GM04503 (cell line): Measurements from ENCODE around the gene PRDM7.
"Not testable (repeated sequence)": the region's sequence is repeated elsewhere in the genome, so short reads cannot be mapped to it uniquely, and the experiment has no call there.

ENCODE experiments used
- DNase-seq: peaks from one replicate; pipeline ENCODE4 v3.0.0-alpha.2; 2012; ENCODE audit warnings: low read depth

PRDM7 gene

DNA sequence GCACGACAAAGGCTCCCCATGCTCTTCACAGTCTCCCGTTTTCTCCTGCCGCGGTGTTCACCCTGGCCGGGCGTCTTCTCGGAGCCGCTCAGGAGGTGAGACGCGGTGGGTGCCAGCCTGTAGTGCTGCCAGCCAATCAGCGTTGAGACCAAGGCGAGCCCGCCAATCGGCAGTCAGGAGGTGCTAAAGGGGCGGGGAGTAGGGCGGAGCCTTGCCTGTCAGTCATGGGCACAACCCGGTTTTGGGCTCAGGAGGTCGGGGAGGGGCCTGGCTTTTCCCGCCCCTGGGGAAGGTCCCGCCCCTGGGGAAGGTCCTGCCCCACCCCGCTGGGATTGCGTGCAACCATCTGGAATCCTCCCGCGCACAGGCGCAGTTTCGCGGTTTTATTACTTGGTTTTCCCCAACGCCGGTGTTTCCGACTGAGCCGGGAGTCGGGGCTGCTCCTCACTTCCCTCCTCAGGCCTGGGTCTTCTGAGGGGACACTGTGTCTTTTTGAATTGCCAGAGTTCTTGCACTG is at the start of gene PRDM7:
Gene PRDM7 (minus strand): TSS at position 92 of the 517 bp plus-strand sequence. CDS start 1,421 bp downstream, outside the sequence.
- DNase-seq, result peak; percentile 45

DNA sequence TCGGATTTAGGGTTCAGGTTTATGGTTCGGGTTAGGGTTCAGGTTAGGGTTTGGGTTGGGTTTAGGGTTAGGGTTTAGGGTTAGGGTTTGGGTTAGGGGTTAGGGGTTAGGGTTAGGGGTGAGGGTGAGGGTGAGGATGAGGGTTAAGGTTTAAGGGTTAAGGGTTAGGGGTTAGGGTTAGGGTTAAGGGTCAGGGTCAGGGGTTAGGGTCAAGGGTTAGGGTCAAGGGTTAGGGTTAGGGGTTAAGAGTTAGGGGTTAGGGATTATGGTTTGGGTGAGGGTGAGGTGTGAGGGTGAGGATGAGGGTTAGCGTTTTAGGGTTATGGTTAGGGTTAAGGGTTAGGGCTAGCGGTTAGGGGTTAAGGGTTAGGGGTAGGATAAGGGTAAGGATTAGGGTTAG is 44.7 kb upstream of the PRDM7 start:
- not testable (repeated sequence) for DNase-seq

DNA sequence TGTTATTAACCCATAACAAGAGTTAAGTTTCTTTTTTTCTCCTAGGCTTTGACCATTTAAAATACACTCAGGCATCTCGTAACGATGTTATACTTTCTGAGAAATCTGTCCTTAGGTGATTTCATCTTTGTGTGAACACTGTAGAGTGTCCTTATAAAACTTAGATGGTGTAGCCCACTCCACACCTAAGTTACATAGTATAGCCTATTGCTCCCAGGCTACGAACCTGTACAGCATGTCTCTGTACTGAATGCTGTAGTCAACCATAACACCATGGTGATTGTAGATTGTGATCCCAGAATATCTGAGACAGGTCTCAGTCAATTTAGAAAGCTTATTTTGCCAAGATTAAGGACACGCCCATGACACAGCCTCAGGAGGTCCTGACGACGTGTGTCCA is 30.5 kb upstream of the PRDM7 start:
- DNase-seq, result not testable (repeated sequence)

DNA sequence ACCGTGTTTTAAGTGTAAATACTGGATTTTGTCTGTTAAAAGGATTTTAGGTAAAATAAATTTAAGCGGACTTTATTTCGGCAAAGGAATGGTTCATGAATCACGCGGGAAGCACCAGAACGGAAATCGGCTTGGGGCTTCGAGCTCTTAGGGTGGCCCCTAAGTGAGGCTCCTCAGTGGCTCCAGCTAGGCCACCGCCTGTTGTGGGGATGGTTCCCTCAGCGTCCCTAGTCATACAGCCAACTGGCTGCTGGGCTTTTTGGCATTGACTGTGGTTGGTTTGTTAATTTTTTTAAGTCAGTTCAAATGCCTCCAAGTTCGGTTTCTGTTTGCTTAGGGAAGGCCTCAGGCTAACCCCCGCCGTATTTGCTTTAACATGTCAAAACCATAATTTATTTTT is 29.9 kb upstream of the PRDM7 start:
- not testable (repeated sequence) for DNase-seq

DNA sequence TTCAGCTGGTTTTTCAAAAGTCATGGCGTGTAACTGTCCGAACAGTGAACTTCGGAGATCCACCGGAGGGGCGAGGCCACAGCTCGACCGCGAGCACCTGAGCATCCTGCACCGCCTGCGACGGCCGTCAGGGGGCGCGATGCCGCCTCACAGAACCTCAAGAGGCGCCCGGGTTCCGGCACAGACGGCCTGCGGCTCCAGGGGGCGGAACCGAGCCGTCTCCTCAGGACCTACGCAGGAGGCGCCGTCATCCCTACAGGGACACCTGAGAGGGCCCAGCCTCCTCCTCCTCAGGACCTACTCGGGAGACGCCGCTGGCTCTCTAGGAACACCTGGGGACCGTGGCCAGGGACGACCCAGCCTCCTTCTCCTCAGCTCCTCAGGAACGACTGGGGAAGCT is 29.1 kb upstream of the PRDM7 start:
- DNase-seq, result not testable (repeated sequence)

DNA sequence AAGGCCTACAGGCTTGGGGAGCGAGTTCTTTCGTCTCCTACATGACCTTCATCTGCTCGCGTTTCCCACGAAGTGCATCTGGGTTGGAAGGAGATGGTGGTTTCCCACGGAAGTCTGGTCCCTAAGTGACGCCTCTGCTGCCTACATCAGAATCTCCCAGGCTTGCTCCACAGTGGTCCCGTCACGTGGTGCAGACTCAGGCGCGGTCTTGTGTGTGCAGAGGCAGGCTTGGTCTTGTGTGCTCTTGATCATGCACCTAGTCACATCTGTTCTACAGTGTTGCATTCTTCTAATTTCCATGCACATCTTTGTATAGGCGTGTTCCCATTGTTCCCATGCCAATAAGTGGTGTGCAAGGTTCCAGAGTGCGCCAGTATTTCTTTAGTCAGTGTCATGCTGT is 27.6 kb upstream of the PRDM7 start:
- not testable (repeated sequence) for DNase-seq

DNA sequence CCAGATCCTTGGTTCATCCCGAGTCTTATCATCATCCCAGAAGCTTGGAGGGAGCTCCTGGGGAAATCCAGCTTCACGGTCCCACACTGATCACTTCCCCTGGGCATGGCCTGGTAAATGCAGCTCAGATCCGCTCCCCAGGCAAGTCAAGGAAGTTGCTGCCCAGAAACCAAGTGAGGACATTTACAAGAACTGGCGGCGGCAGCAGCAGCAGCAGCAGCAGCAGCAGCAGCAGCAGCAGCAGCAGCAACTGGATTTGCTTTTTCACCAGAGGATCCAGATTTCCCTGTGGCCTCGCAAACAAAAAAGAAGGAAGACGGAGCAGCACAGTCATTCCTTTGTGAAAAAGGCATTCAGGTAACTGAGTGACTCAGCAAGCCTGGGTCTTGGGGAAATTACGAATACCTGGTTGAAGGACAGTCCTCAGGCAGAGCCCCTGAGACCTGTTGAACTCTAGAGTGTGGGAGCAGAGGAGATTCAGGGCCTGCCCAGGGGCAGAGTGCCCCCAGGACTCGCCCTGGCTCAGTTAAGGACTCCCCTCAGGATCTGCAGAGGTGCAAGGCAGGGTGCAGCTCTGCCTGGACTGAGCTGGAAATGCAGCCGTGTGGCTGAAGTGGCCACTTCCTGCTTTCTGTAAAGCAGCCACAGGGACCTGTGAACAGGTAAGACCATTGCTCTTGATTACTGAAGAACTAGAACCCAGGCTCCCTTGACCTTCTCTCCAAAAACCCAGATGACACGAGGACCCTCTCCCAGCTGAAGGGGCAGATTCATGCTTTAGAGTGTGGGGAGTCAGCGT is 25.2 kb upstream of the PRDM7 start:
- not testable (repeated sequence) for DNase-seq

DNA sequence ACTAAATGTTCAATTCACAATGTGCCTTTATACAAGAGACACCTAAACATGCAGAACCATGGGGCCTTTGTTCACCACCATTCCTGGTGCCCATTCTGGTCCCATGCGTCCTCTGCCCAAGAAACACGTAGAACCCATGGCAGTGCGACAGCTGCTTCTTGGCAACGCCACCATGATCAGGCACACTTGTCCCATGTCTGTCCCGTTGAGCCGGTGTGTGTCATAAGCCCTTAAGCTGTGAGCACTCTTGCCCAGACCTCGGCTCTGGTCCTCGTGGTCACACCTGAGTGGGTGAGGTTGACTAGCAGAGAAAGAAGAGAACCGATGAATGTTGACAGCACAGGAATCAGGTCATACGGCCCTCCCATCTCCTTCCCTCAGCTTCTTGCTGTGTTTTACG is 24.2 kb upstream of the PRDM7 start:
- not testable (repeated sequence) for DNase-seq

DNA sequence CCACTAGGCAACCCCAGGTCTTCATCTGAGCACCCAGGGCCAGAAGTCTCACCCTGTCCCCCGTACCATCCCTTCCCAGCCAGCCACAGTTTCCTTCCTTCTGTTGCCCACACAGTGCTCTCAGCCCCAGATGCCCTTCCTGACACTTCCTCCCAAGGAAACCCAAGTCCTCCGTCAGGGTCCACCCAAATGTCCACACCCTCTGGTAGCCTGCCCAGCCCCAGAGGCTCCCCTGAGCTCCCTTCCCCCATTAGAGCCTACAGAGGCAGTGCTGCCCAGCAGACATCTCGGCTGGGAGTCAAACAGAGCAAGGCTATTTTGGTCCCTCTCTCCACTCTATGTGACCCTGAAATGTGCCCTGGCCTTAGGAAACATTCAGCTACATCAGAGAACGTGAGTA is 23.7 kb upstream of the PRDM7 start:
- not testable (repeated sequence) for DNase-seq

DNA sequence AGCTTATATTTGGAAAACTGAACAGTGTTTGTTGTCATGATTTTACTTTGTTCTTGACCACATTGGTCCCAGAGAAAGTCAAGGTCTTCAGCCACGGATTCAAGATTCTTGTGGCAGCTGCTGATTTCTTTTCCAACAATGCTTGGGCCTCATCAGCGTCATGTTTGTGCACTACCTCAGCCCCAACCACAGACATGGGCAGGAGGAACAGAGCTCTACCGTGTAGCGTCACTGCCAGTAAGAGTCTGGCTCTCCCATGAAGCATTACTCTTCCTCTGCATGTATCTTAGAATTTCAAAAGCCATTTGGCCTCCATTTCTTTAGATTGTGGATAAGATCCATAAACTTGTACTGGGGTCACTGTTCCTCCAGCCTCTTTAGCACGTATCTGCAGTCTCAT is 23.1 kb upstream of the PRDM7 start:
- DNase-seq, result not testable (repeated sequence)

DNA sequence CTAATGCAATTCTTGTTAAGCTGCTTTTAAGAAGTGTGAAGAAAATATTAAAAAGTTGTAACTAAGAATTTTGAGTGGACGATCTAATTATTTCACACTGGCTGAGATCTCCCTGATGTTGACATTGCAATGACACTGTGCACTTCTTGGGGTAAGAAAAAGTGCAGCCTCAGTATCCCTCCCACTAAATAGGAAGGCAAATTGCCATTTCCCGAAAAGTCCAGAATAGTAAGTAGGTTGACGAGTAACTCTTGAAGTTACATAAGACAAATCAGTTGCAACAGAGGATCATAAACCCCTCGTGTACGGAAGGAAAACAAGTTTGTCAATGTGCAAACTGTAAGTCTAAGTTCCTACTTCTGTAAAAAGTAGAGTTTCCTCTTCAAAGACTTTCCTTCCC is 21.8 kb upstream of the PRDM7 start:
- DNase-seq, result not testable (repeated sequence)

DNA sequence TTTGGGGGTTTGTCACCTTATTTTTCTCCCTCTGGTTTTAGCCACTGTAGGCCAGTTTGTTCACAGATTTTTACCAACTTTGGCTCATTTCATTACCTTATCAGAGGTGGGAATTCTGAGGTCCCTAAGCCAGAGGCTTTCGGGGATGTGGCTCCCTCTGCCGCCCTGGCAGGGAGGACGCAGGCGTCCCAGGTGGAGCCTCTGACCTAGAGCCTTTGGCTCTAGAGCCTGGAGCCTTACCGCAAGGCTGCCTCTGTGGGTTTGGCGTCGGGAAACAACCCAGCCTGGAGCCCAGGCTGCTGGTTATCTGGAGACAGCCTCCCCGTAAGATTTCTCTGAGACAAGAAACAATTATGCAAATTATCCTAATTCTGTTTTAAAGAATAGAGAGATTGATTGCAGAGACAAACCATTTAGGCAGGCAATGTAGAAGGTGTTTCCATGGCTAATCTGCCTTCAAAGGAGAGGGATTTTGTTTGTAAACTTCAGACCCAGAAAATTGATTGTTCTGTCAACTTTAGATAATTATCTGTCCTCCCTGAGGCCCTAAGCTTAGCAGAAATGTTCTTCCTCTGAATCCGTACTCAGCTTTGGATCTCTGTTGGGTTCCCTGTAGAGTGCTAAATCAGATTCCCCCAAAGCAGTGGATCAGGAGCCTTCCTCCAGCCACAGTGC is 20.0 kb upstream of the PRDM7 start:
- DNase-seq, result not testable (repeated sequence)

DNA sequence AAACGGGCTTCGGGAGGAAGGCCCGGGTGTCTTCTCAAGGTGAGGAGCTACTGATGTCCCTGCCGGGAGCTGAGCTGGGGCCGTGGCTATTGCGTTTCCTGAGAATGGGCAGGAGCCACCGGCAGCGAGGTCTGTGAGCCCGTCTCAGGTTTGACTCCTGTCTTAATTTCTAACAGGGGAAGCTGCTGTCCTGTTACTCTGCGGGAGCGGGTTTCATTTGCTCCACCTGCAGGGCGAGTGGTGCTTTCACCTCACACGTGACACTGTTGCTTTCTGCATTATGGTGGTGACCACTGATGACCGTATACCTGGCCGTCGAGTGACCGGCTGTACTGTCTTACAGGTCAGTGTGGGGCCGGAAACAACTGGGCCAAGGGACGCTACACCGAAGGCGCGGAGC is 17.7 kb upstream of the PRDM7 start:
- not testable (repeated sequence) for DNase-seq

DNA sequence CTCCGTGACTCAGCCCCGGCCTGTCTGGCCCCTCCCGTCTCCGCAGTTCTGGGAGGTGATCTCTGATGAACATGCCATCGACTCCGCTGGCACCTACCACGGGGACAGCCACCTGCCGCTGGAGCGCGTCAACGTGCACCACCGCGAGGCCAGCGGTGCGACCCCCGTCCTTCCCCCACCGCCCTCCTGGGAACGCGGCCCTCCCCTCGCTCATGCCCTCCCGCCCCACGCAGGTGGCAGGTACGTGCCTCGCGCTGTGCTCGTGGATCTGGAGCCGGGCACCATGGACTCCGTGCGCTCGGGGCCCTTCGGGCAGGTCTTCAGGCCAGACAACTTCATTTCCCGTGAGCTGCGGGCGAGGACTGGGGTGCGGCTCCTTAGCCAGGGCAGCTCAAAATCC is 17.2 kb upstream of the PRDM7 start:
- DNase-seq, result not testable (repeated sequence)

DNA sequence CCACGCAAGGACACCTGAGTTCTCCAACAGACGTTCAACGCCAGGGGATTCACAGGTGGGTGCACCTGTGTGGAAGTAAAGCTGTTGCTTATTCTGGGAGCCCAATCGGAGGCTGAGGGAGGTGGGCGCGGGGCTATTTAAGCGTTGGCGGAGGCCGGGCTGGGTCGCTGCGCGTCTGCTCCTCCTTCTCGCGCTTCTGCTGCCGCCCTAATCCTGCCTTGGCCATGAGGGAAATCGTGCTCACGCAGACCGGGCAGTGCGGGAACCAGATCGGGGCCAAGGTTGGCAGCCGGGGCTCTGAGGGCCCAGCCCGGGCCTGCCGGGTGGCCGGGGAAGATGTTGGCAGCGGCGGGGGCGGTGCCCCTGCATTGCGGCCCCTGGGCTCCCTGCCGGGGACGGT is 16.7 kb upstream of the PRDM7 start:
- not testable (repeated sequence) for DNase-seq

DNA sequence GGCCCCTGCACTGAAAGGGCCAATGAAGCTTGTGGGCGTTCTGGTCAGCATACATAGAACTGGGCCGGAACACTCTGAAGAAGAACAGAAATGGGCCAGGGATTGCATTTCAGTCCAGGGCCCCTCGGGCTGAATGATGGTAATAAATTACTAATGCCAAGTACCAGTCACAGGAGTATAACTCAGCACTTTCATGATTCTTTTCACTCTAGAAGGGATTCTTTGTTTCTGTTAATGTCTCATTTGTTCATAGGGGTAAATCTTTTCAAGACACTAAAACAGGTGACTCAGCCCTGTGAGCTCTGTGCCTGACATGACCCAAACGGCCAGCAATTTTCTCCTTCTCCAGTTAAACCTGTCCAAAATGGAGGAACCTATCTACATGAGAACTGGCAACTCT is 15.7 kb upstream of the PRDM7 start:
- DNase-seq, result not testable (repeated sequence)

DNA sequence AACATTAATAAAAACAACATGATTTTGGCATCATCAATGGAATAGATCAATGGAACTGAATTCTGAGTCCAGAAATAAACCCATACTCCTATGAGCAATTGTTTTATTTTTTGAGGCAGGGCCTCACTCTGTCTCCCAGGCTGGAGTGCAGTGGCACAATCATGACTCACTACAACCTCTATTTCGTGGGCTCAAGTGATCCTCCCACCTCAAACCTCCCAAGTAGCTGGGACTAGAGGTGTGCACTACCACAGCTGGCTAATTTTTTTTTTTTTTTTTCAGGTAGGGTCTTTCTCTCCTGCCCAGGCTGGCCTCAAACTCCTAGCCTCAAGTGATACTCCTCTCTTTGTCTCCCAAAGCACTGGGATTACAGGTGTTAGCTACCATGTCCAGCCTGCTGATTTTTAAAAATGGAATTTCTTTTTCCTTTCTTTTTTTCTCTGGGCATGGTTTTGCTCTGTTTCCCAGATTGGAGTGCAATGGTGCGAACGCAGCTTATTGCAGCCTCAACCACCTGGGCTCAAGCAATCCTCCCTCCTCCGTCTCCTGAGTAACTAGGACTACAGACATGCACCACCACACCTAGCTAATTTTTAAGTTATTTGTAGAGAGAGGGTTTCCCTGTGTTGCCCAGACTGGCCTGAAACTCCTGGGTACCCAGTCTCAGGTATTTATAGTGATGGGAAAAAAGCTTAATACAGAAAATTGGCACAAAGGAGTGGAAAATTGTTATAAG is 7.3 kb upstream of the PRDM7 start:
- DNase-seq, result no peak

DNA sequence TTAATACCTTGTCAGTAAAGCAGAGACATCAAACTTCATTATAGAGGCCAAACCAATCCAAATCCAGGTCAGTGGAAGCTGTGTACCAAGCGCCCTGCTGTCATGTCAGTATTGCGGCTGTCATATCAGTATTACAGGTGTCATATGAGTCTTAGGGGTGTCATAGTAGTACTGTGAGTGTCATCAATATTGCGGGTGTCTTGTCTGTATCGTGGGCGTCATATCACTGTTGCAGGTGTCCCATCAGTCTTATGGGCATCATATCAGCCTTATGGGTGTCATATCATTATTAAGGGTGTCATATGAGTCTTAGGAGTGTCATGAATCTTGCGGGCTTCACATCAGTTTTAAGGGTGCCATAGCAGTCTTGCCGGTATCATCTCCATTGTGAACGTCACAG is 6.0 kb upstream of the PRDM7 start:
- DNase-seq, result no peak

DNA sequence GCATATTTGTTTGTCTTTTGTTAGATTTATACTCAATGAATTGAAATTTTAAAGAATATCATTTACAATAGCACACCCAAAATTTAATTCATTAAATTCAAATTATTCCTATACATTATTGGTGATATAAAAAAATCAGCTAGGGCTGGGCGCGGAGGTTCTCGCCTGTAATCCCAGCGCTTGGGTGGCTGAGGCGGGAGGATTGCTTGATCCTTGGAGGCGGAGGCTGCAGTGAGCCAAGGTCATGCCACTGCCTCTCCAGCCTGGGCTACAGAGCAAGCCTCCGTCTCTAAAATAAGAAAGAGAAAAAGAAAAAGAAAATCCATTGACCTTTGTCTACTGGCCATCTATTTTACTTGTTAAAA is 4.5 kb upstream of the PRDM7 start:
- no peak for DNase-seq

DNA sequence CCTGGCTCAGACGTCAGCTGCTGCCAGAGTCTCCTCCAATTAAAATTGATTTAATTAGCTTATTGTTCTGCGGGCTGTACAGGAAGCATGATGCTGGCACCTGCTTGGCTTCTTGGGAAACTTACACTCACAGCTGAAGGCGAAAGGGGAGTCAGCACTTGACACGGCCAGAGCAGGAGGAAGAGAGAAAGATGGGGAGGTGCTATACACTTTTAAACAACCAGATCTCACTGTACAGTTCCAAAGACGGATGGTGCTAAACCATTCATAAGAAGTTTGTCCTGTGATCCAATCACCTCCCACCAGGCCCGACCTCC is 1.4 kb upstream of the PRDM7 start:
- no peak for DNase-seq

DNA sequence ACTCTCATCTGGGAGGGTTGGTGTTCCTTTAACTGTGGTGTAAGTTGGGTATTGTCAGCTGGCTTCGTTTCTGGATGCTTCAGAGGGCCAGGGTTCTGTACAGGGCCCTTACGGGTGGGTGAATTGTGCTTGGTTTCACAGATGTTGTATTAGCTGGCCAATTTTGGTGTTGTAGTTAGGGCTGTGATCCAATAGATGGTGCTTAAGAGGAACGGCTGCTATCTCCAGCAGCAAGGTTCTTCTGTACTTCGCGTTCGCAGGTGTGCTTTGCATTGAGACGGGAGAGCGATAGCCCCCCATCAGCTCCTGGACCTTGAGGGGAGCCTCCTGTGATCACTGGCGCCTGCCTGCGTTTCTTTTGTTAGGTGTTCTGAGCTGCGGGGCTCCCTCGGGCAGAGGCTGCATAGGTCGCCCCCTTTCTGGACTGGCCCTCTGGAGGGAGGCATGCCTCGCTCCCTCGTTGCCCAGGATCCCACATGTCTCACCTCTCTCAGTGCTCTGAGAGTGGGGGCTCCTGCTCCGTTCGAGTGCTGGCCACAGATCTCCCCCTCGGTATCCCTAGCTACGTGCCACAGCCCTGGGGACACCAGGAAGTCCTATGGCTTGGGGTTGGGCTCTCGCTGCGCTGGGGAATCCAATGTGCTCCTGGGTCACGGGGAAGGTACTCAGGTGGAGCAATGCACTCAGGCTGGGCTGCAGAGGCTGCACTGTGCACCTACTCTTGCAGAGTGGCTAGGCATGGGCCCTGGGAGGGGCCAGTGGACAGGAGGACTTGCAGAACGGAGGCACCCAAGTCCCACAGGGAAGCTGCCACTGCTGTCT is 837 bp upstream of the PRDM7 start:
- no peak for DNase-seq
